CD4-positive, alpha-beta T cell treated with Interleukin-6 for 4 hours (primary cell): ENCODE results near the gene FSTL5.

ENCODE experiments used
- DNase-seq: peaks from one replicate; pipeline ENCODE4 v3.0.0-alpha.2; 2020; ENCODE audit warnings: mixed read lengths

Gene FSTL5

DNA sequence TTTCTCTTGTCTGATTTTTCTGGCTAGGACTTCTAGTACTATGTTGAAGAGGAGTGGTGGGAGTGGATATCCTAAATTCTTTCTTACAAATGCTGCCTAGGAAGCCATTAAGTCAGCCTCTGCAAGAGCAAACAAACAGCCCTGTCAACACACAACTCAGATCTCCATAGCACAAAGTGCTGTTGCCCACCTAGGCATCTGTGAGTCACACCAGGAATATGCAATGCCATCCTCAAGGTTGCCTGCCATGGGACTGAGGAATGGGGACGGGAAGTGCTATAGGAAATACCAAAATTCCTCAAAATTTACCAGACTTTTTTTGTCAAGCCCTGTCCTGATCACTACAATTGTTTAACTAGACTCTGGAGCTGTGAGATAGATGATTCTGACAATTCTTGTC, 466.9 kb downstream of the FSTL5 start:
- DNase-seq: no peak

GRCh38 chr4:161680146-161680545, 483.7 kb downstream of the FSTL5 start:
- no peak for DNase-seq

- no peak for DNase-seq
Measured at GRCh38 chr4:161664740-161665139, 499.1 kb downstream of the FSTL5 start.

DNA sequence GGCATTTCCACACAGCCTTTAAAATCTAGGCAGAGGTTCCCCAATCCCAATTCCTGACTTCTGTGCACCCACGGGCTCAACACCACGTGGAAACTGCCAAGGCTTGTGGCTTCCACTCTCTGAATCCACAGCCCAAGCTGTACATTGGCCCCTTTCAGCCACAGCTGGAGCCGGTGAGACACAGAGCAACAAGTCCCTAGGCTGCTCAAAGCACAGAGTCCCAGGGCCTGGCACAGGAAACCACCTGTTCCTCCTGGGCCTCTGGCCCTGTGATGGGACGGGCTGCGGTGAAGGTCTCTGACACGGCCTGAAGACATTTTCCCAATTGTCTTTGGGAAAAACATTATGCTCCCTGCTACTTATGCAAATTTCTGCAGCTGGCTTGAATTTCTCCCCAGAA, 500.0 kb downstream of the FSTL5 start:
- no peak for DNase-seq

DNA sequence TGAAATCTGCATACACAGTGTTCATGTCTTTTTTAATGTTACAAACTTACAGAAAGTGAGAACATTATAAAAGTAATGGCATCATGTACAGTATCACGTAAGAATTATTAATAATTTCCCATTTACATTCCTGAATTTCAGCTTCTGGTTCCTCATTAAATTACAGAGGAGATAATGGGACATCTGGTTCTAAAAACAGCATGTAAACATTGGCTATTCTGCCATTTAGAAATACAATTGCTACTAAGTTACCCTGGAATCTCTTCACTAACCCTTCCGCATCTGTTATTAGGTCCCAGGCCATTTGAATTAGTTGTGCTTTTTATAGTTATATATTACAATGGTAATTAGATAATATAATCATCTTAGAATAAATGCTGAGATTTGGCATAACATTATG, 505.1 kb downstream of the FSTL5 start:
- no peak for DNase-seq

DNA sequence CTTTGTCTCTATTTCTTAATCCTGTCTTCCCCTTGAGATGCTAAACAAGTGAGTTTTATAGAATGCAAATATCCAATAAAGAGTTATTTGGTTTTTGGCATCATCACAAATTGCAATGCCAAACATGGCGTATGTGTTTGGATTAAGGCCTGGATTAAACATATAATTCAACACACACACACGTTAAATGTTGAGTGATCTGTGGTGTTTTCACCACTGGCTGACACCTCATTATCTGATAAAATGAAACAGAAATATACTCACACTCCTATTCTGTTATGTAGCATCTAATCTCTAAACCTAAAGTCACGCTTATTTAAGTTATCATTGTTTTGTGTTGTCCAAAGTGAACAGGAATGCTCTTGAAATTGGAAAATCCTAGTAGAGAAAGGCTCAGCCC, 506.2 kb downstream of the FSTL5 start:
- DNase-seq: no peak

GRCh38 chr4:161656594-161656993, 507.2 kb downstream of the FSTL5 start:
- no peak for DNase-seq

DNA sequence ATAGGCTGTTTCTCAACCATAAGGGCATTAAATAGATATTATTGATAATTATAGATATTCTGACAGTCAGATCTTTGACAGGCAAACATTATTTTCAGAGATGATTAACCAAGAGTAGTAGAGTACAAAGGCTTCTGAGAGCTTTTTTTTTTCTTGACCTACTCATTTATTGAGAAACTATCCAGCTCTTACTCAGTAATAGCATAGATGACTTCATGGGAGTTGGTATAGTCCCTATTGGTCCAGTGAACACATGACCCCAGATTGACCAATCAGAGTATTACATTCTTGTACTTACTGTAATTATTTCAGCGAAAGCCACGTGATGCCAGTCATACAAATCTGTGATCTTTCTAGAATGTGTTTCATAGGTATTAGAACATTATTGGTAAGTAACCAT, 508.7 kb downstream of the FSTL5 start:
- no peak for DNase-seq

DNA sequence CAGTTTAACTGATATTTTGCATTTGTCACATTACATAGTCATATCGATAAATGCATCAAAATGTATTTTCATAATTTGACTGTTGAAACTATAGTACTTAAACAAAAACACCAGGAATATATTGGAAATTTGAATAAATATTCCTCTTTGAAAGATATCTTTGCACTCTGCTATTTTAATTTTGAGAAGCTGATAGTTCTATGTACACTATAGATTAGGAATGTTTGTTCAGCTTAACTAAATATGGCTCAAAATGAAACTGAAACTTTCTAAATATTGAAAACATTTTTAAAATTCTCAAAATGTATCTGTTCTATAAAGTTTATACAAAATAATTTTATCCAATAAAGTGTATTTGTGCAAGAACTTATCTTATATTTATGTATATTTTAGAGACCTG, 510.1 kb downstream of the FSTL5 start:
- no peak for DNase-seq

DNA sequence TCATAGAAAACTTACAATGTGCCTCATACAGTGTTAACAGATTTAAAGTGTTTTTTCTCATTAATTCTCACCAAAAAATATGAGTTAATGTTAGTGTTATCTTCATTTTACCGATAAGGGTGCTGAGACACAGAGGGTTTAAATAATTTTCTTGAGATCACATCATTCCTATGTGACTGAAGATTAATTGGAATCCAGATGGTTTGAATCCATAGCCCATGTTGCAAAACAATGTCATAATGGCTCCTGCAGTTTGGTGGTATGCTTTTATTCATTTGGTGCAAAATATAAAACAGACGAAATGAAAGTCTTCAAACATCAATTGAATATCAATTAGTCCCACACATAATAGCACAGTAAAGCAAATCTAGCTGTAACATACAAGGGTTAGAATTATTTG, 512.2 kb downstream of the FSTL5 start:
- DNase-seq: no peak

DNA sequence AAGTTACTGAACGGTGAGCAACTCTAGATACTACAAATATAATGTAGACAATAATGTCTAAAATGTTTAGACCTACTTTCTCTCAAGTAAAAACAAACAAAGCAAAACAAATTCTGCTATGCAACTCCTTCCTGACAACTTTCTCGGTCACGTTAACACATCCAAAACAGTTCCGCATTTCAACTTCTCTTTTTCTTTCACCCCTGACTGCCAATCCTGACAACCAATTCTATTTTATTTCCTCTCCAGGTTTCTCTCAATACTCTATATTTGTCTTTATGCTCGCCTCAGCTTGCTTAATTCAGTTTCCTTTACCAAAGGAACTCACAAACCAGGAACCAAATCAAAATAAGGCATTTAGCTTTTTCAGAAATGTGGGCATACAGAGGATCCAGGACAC, 513.0 kb downstream of the FSTL5 start:
- no peak for DNase-seq

- no peak for DNase-seq
Measured at GRCh38 chr4:161647757-161648156, 516.0 kb downstream of the FSTL5 start.

GRCh38 chr4:161642708-161643107, 521.1 kb downstream of the FSTL5 start:
- DNase-seq: no peak

DNA sequence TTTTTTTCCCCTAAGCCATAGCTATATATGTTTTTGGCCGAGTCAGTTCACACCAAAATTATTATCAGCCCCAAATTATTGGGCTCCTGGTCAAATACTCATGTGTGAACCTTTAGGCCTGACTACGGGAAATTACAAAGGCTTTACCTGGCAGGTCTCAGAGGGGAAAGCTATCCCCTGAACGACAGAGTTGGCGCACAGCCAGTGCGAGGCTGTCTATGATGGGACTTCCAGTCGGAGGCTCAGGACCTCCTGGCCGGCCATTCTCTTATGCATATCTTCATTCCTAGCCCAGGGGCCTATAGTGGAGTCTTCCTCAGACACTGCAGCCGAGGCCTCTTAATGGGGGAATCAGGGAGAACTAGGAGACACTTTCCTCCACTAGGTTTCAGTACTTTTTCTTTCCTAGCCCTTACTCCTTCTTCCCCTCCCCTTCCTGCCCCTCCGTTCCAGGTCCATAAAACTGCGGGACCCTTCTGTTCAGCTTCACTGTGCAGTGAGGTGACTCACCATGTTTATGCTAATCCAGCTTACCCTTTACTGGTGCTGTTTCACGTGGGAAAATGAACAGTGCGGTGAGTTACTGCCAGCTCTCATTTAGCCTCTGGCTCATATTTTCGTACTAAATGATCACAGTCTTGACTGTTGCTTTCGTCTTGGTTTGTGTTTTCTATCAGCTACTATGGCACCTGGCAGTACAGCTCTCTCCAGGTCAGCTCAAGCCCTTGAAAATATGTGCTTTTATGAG, 533.9 kb downstream of the FSTL5 start:
- DNase-seq: no peak

- DNase-seq: no peak
Measured at GRCh38 chr4:161604516-161605300, 559.1 kb downstream of the FSTL5 start.

DNA sequence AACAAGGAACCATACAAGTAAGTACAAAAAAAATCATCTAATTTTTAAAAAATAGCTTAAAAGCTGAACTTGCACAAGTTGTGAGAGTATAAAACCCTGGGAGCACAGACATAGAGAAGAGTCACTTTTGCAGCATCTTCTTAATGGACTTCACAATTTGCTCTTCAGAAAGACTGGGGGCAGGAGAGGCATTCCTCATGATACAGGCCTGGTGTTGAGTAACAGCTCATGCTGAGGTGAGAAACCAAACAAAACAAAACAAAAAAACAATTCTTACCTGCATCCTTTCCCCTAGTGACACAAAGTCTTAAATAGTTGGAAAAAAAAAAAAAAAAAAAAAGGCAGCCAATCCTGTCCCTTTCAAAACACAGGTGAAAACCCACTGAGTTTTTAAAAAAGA, 562.8 kb downstream of the FSTL5 start:
- DNase-seq: no peak

DNA sequence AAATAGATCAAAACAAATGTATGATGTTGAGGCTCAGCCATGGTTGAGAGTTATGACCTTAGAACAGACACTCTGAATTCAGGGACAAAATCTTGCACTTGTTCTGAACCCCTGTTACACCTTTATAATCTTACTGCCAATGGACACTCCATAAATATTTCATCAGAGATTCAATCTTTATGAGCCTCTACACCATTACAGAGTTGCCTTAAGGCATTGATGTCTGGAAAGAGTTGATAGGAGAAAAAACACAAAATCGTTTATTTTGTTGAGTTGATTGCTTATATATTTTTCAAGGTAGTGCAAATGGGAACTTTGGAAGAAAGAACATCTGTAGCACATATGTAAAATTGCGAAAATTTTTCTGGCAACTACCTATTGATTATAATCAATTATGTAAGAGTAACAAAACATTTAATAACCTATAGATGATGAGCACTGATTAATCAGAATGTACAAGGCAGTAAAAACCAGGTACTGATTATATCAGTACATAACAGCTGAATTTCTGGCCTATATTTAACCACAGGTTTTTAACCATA, 568.5 kb downstream of the FSTL5 start:
- no peak for DNase-seq

DNA sequence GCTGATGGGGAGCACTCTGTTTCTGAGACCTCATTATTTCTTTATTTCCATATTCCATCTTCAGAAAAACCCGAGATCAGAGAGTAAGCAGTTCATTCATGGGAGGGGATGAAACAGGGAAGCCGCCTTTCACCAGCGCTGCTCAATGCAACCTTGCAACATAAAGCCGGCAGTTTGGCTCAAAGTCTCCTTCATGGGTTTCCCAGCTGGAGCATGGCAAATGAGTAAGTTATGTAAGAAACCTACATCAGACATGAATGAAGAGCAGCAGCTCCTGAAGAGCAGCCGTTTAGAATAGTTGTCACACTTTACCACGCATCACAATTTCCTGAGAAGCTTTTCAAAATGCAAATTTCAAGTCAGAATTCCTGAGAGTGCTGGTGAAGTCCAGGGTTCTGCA, 578.8 kb downstream of the FSTL5 start:
- no peak for DNase-seq

DNA sequence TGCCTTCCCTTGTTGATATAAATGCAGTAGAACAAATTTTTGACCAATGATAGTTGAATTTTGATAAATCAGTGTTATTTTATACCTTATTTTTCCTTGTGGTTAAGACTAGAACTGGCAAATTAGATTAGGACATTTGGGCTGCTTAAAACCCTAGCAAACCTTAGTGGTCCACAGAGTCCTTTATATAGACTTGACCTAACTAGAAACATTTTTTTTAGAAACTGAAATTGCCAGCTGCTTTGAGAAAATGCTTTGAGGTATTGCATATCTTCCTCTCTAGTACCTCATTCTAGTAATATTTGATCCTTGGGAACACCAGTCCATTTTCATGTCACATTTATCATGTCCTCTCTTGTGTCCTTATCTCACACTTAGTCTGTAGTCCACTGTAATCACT, 580.3 kb downstream of the FSTL5 start:
- no peak for DNase-seq

DNA sequence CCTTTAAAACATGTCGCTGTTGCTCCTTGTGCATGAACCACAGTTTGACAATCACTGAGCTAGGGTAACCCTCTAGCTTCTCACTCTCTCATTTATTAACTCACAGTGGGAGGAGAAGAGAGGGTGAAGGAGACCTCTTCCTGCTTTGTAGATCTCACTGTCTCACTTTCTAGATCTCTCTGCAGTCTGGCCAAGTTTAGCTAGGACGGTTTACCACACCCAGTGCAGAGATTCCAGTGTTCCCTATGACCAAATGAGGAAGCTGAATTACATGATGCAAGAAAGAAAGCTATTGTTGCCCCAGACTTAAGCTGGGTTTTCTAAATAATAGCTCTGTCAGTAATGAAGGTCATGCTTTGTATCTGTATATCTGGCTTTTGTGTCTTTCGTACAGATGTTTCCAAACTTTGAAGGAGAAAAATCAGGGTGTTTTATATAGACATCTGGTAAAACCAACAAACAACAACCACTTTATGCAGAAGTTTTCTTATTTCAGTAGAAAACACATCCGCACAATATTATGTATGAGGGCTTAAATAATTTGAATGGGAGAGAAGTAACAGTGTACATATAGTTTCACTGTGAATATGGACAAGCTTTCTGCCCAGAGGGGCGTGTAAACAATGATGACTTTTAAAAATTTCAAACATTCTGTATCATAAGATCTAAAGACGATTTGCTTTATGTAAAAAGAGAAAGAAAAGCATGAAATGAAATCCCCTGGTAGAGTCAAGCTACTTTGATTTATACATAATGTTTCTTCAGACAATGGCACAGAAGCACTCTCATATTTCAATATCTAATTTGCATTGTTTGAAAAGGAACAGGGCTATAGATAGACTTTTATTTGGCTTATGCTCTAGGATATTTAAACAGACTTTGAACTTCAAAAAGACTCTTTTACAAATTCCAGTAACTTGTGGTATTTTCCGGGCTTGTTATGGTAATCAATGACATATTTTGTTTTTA, 582.3 kb downstream of the FSTL5 start:
- DNase-seq: no peak

DNA sequence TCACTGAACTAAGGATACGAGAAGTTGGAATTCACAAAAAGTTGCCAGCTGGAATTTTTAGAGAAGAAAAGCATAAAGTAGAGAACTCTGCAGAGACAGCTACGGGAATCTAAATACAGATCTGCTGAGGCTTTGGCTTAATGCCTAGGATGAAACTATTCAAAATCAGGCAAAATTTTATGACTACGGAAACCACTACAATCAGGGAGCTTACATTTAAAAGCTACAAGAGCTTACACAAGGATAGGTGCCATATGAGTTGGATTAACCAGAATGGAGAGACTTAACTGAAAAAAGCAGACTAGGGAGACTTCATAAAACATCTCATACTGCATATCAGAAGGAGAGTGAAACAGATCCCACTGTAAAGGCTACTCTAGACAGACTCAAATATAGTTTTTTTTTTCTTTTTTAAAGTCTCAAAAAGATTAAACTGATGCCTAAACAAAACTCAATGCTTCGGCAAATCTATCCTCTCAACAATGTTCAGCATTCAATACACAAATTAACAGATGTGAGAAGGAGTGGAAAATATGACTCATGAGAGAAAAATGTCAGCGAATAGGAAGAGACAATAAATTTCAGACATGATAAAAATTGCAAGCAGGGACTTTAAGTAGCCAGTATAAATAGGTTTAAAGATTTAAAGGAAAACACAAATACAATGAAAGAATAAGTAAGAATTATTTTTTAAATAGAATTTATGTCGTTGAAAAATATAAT, 586.1 kb downstream of the FSTL5 start:
- DNase-seq: no peak

DNA sequence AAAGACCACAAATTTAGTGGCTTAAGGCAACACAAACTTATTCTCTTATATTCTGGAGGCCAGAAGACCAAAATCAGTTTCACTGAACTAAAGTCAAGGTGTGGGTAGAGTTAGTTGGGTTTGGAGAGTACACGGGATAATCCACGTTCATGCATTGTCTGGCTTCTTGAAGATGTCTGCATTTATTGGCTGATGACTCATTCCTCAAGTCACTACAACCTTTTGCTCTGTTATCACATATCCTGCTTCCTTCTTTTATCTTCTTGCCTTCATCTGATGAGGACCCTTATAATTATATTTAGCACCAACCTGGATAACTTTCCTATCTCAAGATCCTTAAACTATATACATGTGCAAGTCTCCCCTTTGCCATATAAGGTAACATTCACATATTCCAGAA, 590.0 kb downstream of the FSTL5 start:
- no peak for DNase-seq
